Fibroblast of lung (primary cell): ENCODE measurements around the gene OTUD7B.

Source experiments
- EZH2 ChIP-seq: IDR thresholded peaks from 2 replicates; pipeline ENCODE4 v1.5.1; 2012; ENCODE audit warnings: low read length, control low read depth, mild to moderate bottlenecking; ENCODE audit errors: missing control alignments
- TF ChIP-seq, protein P1 (sequence below), 2 donors: IDR thresholded peaks in 1 of 2; conservative IDR thresholded peaks in 1 of 2; 1 replicate in 1 of 2; 2 replicates in 1 of 2; pipeline ENCODE4 v1.5.1; 2011 to 2012; ENCODE audit warnings: low read length in 2 of 2, control low read depth in 1 of 2, inconsistent platforms in 1 of 2, low read depth in 1 of 2, mild to moderate bottlenecking in 1 of 2

DNA sequence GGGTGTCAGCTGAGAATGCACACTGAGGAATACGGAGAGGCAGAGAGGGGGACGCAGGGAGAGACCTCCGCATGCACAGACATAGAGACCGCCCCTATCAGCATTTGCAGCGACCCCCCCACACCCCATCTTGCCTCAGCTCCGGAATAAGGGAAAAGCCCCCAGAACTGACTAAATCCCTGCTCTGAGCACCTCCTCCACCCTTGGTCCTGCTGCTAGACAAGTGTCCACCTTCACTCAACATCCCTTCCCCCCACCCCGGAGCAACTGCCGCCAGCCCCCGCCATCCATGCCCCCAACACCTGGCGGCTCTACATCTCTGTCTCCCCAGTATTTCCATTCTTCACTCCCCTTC, 93.7 kb downstream of the OTUD7B start:
- no peak for TF ChIP-seq EZH2
- TF ChIP-seq, protein P1, sequence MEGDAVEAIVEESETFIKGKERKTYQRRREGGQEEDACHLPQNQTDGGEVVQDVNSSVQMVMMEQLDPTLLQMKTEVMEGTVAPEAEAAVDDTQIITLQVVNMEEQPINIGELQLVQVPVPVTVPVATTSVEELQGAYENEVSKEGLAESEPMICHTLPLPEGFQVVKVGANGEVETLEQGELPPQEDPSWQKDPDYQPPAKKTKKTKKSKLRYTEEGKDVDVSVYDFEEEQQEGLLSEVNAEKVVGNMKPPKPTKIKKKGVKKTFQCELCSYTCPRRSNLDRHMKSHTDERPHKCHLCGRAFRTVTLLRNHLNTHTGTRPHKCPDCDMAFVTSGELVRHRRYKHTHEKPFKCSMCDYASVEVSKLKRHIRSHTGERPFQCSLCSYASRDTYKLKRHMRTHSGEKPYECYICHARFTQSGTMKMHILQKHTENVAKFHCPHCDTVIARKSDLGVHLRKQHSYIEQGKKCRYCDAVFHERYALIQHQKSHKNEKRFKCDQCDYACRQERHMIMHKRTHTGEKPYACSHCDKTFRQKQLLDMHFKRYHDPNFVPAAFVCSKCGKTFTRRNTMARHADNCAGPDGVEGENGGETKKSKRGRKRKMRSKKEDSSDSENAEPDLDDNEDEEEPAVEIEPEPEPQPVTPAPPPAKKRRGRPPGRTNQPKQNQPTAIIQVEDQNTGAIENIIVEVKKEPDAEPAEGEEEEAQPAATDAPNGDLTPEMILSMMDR (conservative IDR thresholded peaks at IDR 0.05 in 1 of 2, IDR thresholded peaks at IDR 0.05 in 1 of 2; ENCODE audit: low read depth in 1 of 2, low read length in 2 of 2) = no peak
